ENCODE measurements around the gene GNAS-AS1. TPM values are rescaled to one million over a fixed set of nuclear protein-coding genes. Genes with fewer than 3 reads are reported as not detected.
"Not testable (repeated sequence)": the region's sequence is repeated elsewhere in the genome, so short reads cannot be mapped to it uniquely, and the experiment has no call there.

Gene GNAS-AS1
- total RNA-seq, 2 donors from 2014 or later = 0.88 to 1.7 TPM

GRCh38 chr20:58822748-58823730 lies 27.7 kb downstream of the GNAS-AS1 start:
- Histone ChIP-seq H3K9me3 (no peaks in the 10 kb centered on the region), H3K36me3 (no peaks in the 10 kb centered on the region), H3K4me3 (no peak overlapping the region), H3K9ac (ENCODE audit: low read depth in 2 of 2, low read length in 2 of 2) (no peak overlapping the region), H3K4me1 (no peaks in the 10 kb centered on the region), H3K27ac (no peak overlapping the region), H3K27me3 (no peaks in the 10 kb centered on the region)
- TF ChIP-seq CTCF (IDR thresholded peaks at IDR 0.05) = no peak
- no peak for DNase-seq
- intact Hi-C loops (cut with DNase I) = no loop called here

GRCh38 chr20:58822149-58822548 lies 28.6 kb downstream of the GNAS-AS1 start:
- H3K27ac ChIP-seq = no peak overlapping the region
- intact Hi-C loops (cut with DNase I) = no loop called here
- no peaks in the 10 kb centered on the region for H3K27me3 ChIP-seq
- H3K9ac ChIP-seq (ENCODE audit: low read depth in 2 of 2, low read length in 2 of 2) = no peak overlapping the region
- H3K4me1 ChIP-seq = no peaks in the 10 kb centered on the region
- H3K36me3 ChIP-seq = no peaks in the 10 kb centered on the region
- TF ChIP-seq CTCF (IDR thresholded peaks at IDR 0.05) = no peak
- no peak for DNase-seq
- H3K4me3 ChIP-seq = no peak overlapping the region
- no peaks in the 10 kb centered on the region for H3K9me3 ChIP-seq

GRCh38 chr20:58820515-58820914 lies 30.2 kb downstream of the GNAS-AS1 start:
- H3K9me3 ChIP-seq; H3K36me3 ChIP-seq; DNase-seq; H3K9ac ChIP-seq (ENCODE audit: low read depth in 2 of 2, low read length in 2 of 2); H3K27ac ChIP-seq; intact Hi-C loops (cut with DNase I); H3K4me3 ChIP-seq; H3K4me1 ChIP-seq; H3K27me3 ChIP-seq: not testable (repeated sequence)

- Histone ChIP-seq H3K27me3 (no peaks in the 10 kb centered on the region), H3K27ac (no peak overlapping the region)
Observed at GRCh38 chr20:58819921-58820320, 30.8 kb downstream of the GNAS-AS1 start.

GRCh38 chr20:58818586-58819285 lies 32.0 kb downstream of the GNAS-AS1 start:
- H3K9ac ChIP-seq (ENCODE audit: low read depth in 2 of 2, low read length in 2 of 2) = no peak overlapping the region
- no peak for TF ChIP-seq CTCF (IDR thresholded peaks at IDR 0.05)
- H3K27me3 ChIP-seq = no peaks in the 10 kb centered on the region
- H3K4me3 ChIP-seq = no peak overlapping the region
- intact Hi-C loops (cut with DNase I) = no loop called here
- no peaks in the 10 kb centered on the region for H3K9me3 ChIP-seq
- no peaks in the 10 kb centered on the region for H3K36me3 ChIP-seq
- no peak for DNase-seq
- no peak overlapping the region for H3K27ac ChIP-seq
- H3K4me1 ChIP-seq = no peaks in the 10 kb centered on the region

More at GRCh38 chr20:58819921-58820320, 30.8 kb downstream of the GNAS-AS1 start:
- Histone ChIP-seq H3K9me3 (no peaks in the 10 kb centered on the region), H3K9ac (ENCODE audit: low read depth in 2 of 2, low read length in 2 of 2) (no peak overlapping the region), H3K36me3 (no peaks in the 10 kb centered on the region), H3K4me3 (no peak overlapping the region), H3K4me1 (no peaks in the 10 kb centered on the region)
- no peak for DNase-seq
- intact Hi-C loops (cut with DNase I) = no loop called here
- TF ChIP-seq CTCF (IDR thresholded peaks at IDR 0.05) = no peak
